ENCODE measurements around the gene THAP3. TPM values are rescaled to one million over a fixed set of nuclear protein-coding genes. Genes with fewer than 3 reads are reported as not detected.
"Not testable (repeated sequence)": the region's sequence is repeated elsewhere in the genome, so short reads cannot be mapped to it uniquely, and the experiment has no call there.

The THAP3 gene
- polyA plus RNA-seq, 4 donors = 14.3 to 35.1 (median 18.0) TPM

DNA sequence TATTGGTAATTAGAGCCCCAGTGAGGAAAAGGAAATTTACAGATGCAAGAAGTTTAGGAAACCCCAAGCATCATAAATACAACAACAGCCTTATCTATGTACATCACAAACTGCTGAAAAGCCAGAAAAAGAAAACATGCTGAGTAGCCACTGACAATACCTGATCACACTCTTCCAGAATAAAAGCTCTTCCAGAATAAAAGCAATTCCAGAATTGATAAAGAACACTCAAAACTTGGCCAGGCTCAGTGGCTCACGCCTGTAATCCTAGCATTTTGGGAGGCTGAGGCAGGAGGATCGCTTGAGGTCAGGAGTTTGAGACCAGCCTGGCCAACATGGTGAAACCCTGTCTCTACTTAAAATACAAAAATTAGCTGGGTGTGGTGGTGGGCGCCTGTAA, 16.2 kb downstream of the THAP3 start:
- not testable (repeated sequence) for FAIRE-seq; H3K27ac ChIP-seq (ENCODE audit: low read depth in 1 of 3, low read length in 2 of 3); DNase-seq; H3K4me1 ChIP-seq (ENCODE audit: control insufficient read depth in 3 of 3, insufficient read depth in 2 of 3, low read depth in 1 of 3, low read length in 2 of 3); H3K4me3 ChIP-seq (ENCODE audit: low read depth in 1 of 3, low read length in 3 of 3); H3K9me3 ChIP-seq (ENCODE audit: control insufficient read depth in 2 of 2, insufficient read depth in 1 of 2, low read depth in 1 of 2, low read length in 1 of 2); H3K27me3 ChIP-seq (ENCODE audit: control insufficient read depth in 3 of 3, insufficient read depth in 3 of 3, low read length in 3 of 3)
- peaks cover 8 to 88% (median 17%) of the 10 kb centered on the region in 3 donors for H3K36me3 ChIP-seq (ENCODE audit: control insufficient read depth in 3 of 3, insufficient read depth in 2 of 3, low read depth in 1 of 3, low read length in 3 of 3)
- 91 to 98% (median 93%) methylated on average over 3 of the region's 3 CpGs for WGBS, 3 donors

DNA sequence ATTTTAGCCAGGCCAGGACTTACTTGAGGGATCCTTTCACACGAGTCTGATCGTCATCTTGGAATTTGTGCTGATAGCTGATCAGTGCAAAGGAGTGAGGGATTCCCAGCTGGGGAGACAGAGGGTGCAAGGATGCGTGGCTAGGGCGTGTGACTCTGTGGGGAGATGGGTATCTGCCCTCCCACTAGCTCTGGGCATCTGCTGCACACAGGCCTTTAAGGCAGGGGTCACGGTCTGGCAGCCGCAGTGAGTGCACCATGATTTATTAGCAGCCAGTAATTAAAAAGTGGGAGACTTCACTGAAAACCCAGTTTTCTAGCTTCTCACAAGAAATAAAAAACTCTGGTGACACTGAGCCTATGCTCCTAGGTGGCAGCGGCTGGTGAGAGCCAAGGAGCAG, 20.4 kb downstream of the THAP3 start:
- 92 to 95% (median 92%) methylated on average over 7 of the region's 7 CpGs for WGBS, 3 donors
- FAIRE-seq = no peak
- H3K27me3 ChIP-seq (ENCODE audit: control insufficient read depth in 3 of 3, insufficient read depth in 3 of 3, low read length in 3 of 3) = no peaks in the 10 kb centered on the region

GRCh38 chr1:6646499-6647148, 22.0 kb downstream of the THAP3 start:
- peaks cover 4 to 64% (median 10%) of the 10 kb centered on the region in 3 donors for H3K36me3 ChIP-seq (ENCODE audit: control insufficient read depth in 3 of 3, insufficient read depth in 2 of 3, low read depth in 1 of 3, low read length in 3 of 3)
- FAIRE-seq (no peak), DNase-seq (peak; percentile 28 to 38)
- H3K27me3 ChIP-seq (ENCODE audit: control insufficient read depth in 3 of 3, insufficient read depth in 3 of 3, low read length in 3 of 3) = no peaks in the 10 kb centered on the region
- no peak overlapping the region for H3K27ac ChIP-seq (ENCODE audit: low read depth in 1 of 3, low read length in 2 of 3)
- 62 to 65% (median 64%) methylated on average over 9 to 10 of the region's 10 CpGs for WGBS, 3 donors
- no peaks in the 10 kb centered on the region for H3K4me1 ChIP-seq (ENCODE audit: control insufficient read depth in 3 of 3, insufficient read depth in 2 of 3, low read depth in 1 of 3, low read length in 2 of 3)
- no peak overlapping the region for H3K4me3 ChIP-seq (ENCODE audit: low read depth in 1 of 3, low read length in 3 of 3)
- no peaks in the 10 kb centered on the region for H3K9me3 ChIP-seq (ENCODE audit: control insufficient read depth in 2 of 2, insufficient read depth in 1 of 2, low read depth in 1 of 2, low read length in 1 of 2)

More for the DNA sequence above, 20.4 kb downstream of the THAP3 start:
- Histone ChIP-seq H3K36me3 (ENCODE audit: control insufficient read depth in 3 of 3, insufficient read depth in 2 of 3, low read depth in 1 of 3, low read length in 3 of 3) (peaks cover 2 to 59% (median 10%) of the 10 kb centered on the region in 3 donors), H3K4me1 (ENCODE audit: control insufficient read depth in 3 of 3, insufficient read depth in 2 of 3, low read depth in 1 of 3, low read length in 2 of 3) (no peaks in the 10 kb centered on the region), H3K9me3 (ENCODE audit: control insufficient read depth in 2 of 2, insufficient read depth in 1 of 2, low read depth in 1 of 2, low read length in 1 of 2) (no peaks in the 10 kb centered on the region), H3K4me3 (ENCODE audit: low read depth in 1 of 3, low read length in 3 of 3) (no peak overlapping the region), H3K27ac (ENCODE audit: low read depth in 1 of 3, low read length in 2 of 3) (no peak overlapping the region)
- DNase-seq = no peak

- H3K27ac ChIP-seq (ENCODE audit: low read depth in 1 of 3, low read length in 2 of 3) = no peak overlapping the region
- H3K9me3 ChIP-seq (ENCODE audit: control insufficient read depth in 2 of 2, insufficient read depth in 1 of 2, low read depth in 1 of 2, low read length in 1 of 2) = no peaks in the 10 kb centered on the region
- WGBS, 3 donors = 91 to 95% (median 94%) methylated on average over 6 of the region's 6 CpGs
- FAIRE-seq (no peak), DNase-seq (no peak)
- no peaks in the 10 kb centered on the region for H3K4me1 ChIP-seq (ENCODE audit: control insufficient read depth in 3 of 3, insufficient read depth in 2 of 3, low read depth in 1 of 3, low read length in 2 of 3)
- H3K36me3 ChIP-seq (ENCODE audit: control insufficient read depth in 3 of 3, insufficient read depth in 2 of 3, low read depth in 1 of 3, low read length in 3 of 3) = peaks cover 15 to 64% (median 17%) of the 10 kb centered on the region in 3 donors
- no peaks in the 10 kb centered on the region for H3K27me3 ChIP-seq (ENCODE audit: control insufficient read depth in 3 of 3, insufficient read depth in 3 of 3, low read length in 3 of 3)
- H3K4me3 ChIP-seq (ENCODE audit: low read depth in 1 of 3, low read length in 3 of 3) = no peak overlapping the region
These were observed 23.9 kb downstream of the THAP3 start for GRCh38 chr1:6648556-6648955.

GRCh38 chr1:6651909-6652308, 27.2 kb downstream of the THAP3 start:
- Histone ChIP-seq H3K27me3 (ENCODE audit: control insufficient read depth in 3 of 3, insufficient read depth in 3 of 3, low read length in 3 of 3) (no peaks in the 10 kb centered on the region), H3K4me3 (ENCODE audit: low read depth in 1 of 3, low read length in 3 of 3) (no peak overlapping the region), H3K27ac (ENCODE audit: low read depth in 1 of 3, low read length in 2 of 3) (no peak overlapping the region), H3K36me3 (ENCODE audit: control insufficient read depth in 3 of 3, insufficient read depth in 2 of 3, low read depth in 1 of 3, low read length in 3 of 3) (peaks cover 13 to 46% (median 15%) of the 10 kb centered on the region in 3 donors), H3K9me3 (ENCODE audit: control insufficient read depth in 2 of 2, insufficient read depth in 1 of 2, low read depth in 1 of 2, low read length in 1 of 2) (no peaks in the 10 kb centered on the region), H3K4me1 (ENCODE audit: control insufficient read depth in 3 of 3, insufficient read depth in 2 of 3, low read depth in 1 of 3, low read length in 2 of 3) (no peaks in the 10 kb centered on the region)
- DNase-seq (no peak), FAIRE-seq (no peak)
- WGBS, 3 donors = 85 to 94% (median 93%) methylated on average over 17 of the region's 17 CpGs

DNA sequence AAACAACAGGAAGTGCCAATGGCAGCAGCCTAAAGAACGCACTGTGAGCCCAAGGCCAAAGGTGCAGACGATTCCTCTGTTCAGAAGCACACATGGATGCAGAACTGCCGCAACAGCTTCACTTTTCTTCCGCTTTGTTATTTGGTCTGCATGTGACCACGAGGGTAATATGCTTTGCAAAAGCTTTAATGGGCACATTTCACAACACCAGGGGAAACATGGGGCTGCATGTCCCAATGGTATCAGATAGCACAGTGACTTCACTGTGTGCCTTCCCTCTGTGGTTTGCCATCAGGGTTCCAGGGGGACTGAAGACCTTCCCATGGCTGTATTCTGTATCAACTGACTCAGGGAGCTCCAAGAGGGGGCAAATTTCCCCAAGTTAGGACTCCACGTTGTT, 28.3 kb downstream of the THAP3 start:
- 75 to 86% (median 86%) methylated on average over 6 of the region's 6 CpGs for WGBS, 3 donors
- no peak overlapping the region for H3K4me3 ChIP-seq (ENCODE audit: low read depth in 1 of 3, low read length in 3 of 3)
- no peak for DNase-seq
- no peaks in the 10 kb centered on the region for H3K4me1 ChIP-seq (ENCODE audit: control insufficient read depth in 3 of 3, insufficient read depth in 2 of 3, low read depth in 1 of 3, low read length in 2 of 3)
- no peaks in the 10 kb centered on the region for H3K27me3 ChIP-seq (ENCODE audit: control insufficient read depth in 3 of 3, insufficient read depth in 3 of 3, low read length in 3 of 3)
- no peaks in the 10 kb centered on the region for H3K9me3 ChIP-seq (ENCODE audit: control insufficient read depth in 2 of 2, insufficient read depth in 1 of 2, low read depth in 1 of 2, low read length in 1 of 2)
- FAIRE-seq = no peak
- H3K36me3 ChIP-seq (ENCODE audit: control insufficient read depth in 3 of 3, insufficient read depth in 2 of 3, low read depth in 1 of 3, low read length in 3 of 3) = peaks cover 14 to 54% (median 15%) of the 10 kb centered on the region in 3 donors
- no peak overlapping the region for H3K27ac ChIP-seq (ENCODE audit: low read depth in 1 of 3, low read length in 2 of 3)

GRCh38 chr1:6653436-6654290, 29.0 kb downstream of the THAP3 start:
- no peaks in the 10 kb centered on the region for H3K9me3 ChIP-seq (ENCODE audit: control insufficient read depth in 2 of 2, insufficient read depth in 1 of 2, low read depth in 1 of 2, low read length in 1 of 2)
- 93 to 94% (median 94%) methylated on average over 23 of the region's 23 CpGs for WGBS, 3 donors
- H3K36me3 ChIP-seq (ENCODE audit: control insufficient read depth in 3 of 3, insufficient read depth in 2 of 3, low read depth in 1 of 3, low read length in 3 of 3) = peaks cover 14 to 55% (median 15%) of the 10 kb centered on the region in 3 donors
- DNase-seq (no peak), FAIRE-seq (no peak)
- no peak overlapping the region for H3K27ac ChIP-seq (ENCODE audit: low read depth in 1 of 3, low read length in 2 of 3)
- H3K27me3 ChIP-seq (ENCODE audit: control insufficient read depth in 3 of 3, insufficient read depth in 3 of 3, low read length in 3 of 3) = no peaks in the 10 kb centered on the region
- no peak overlapping the region for H3K4me3 ChIP-seq (ENCODE audit: low read depth in 1 of 3, low read length in 3 of 3)
- no peaks in the 10 kb centered on the region for H3K4me1 ChIP-seq (ENCODE audit: control insufficient read depth in 3 of 3, insufficient read depth in 2 of 3, low read depth in 1 of 3, low read length in 2 of 3)

- Histone ChIP-seq H3K27me3 (ENCODE audit: control insufficient read depth in 3 of 3, insufficient read depth in 3 of 3, low read length in 3 of 3) (no peaks in the 10 kb centered on the region), H3K9me3 (ENCODE audit: control insufficient read depth in 2 of 2, insufficient read depth in 1 of 2, low read depth in 1 of 2, low read length in 1 of 2) (no peaks in the 10 kb centered on the region), H3K4me3 (ENCODE audit: low read depth in 1 of 3, low read length in 3 of 3) (no peak overlapping the region), H3K4me1 (ENCODE audit: control insufficient read depth in 3 of 3, insufficient read depth in 2 of 3, low read depth in 1 of 3, low read length in 2 of 3) (no peaks in the 10 kb centered on the region), H3K27ac (ENCODE audit: low read depth in 1 of 3, low read length in 2 of 3) (no peak overlapping the region), H3K36me3 (ENCODE audit: control insufficient read depth in 3 of 3, insufficient read depth in 2 of 3, low read depth in 1 of 3, low read length in 3 of 3) (peaks cover 14 to 32% (median 15%) of the 10 kb centered on the region in 3 donors)
- 91 to 98% (median 93%) methylated on average over 6 of the region's 6 CpGs for WGBS, 3 donors
- no peak for FAIRE-seq
- DNase-seq = no peak
These were observed 32.5 kb downstream of the THAP3 start for GRCh38 chr1:6657138-6657537.

Data from small intestine (tissue), 7 donors.